ENCODE results near the gene USP2. TPM values are rescaled to one million over a fixed set of nuclear protein-coding genes. Genes with fewer than 3 reads are reported as not detected.

Gene USP2
- total and polyA plus RNA-seq, 2 of the 8 experiments (the other 6 are each of a cell fraction or from before 2014, with no cell fraction given): 2.2 to 6.9 TPM

GRCh38 chr11:119339589-119340334 lies 41.7 kb downstream of the USP2 start (continued):
- TF ChIP-seq SP1 (IDR thresholded peaks at IDR 0.05; ENCODE audit: low read depth, low read length) (0 out of 2 replicates have a peak, but pooled peaks have one; percentile 8), TBP (IDR thresholded peaks at IDR 0.05; ENCODE audit: low read depth, low read length) (peak; percentile 7; the same call in 1 of the 2 replicates), CEBPB (IDR thresholded peaks at IDR 0.05; ENCODE audit: low read depth, low read length) (no peak), SAP30 (IDR thresholded peaks at IDR 0.05; ENCODE audit: insufficient read depth, insufficient replicate concordance, low read length) (no peak), CREB1 (IDR thresholded peaks at IDR 0.05) (no peak), CBX8 (IDR thresholded peaks at IDR 0.05; ENCODE audit: borderline replicate concordance, low read depth, low read length) (no peak), SIN3A (conservative IDR thresholded peaks at IDR 0.05 in 1 of 2, IDR thresholded peaks at IDR 0.05 in 1 of 2; ENCODE audit: low read depth in 1 of 2, low read length in 2 of 2) (0 out of 4 replicates have a peak, but pooled peaks have one; percentile 46 to 66), NANOG (IDR thresholded peaks at IDR 0.05; ENCODE audit: insufficient read depth, low read depth, low read length, poor library complexity, severe bottlenecking) (no peak), RFX5 (IDR thresholded peaks at IDR 0.05; ENCODE audit: borderline replicate concordance, low read depth, low read length) (no peak), RNF2 (IDR thresholded peaks at IDR 0.05; ENCODE audit: borderline replicate concordance, low read depth, low read length, missing control alignments, poor library complexity, severe bottlenecking) (peak; percentile 55), SRF (IDR thresholded peaks at IDR 0.05; ENCODE audit: low read depth, low read length) (no peak), SIRT6 (IDR thresholded peaks at IDR 0.05; ENCODE audit: low read length) (no peak), KDM1A (IDR thresholded peaks at IDR 0.05; ENCODE audit: borderline replicate concordance, low read length) (0 out of 2 replicates have a peak, but pooled peaks have one; percentile 14), GABPA (IDR thresholded peaks at IDR 0.05; ENCODE audit: borderline replicate concordance, insufficient read depth, low read length) (0 out of 2 replicates have a peak, but pooled peaks have one; percentile 51), TAF1 (IDR thresholded peaks at IDR 0.05; ENCODE audit: low read depth, low read length) (0 out of 2 replicates have a peak, but pooled peaks have one; percentile 47), RXRA (IDR thresholded peaks at IDR 0.05; ENCODE audit: insufficient read depth, low read depth, low read length) (no peak), ATF3 (IDR thresholded peaks at IDR 0.05; ENCODE audit: insufficient read depth, low read depth, low read length) (no peak), CHD2 (IDR thresholded peaks at IDR 0.05; ENCODE audit: low read length) (no peak), E2F6 (IDR thresholded peaks at IDR 0.05) (peak; percentile 94), GTF2F1 (IDR thresholded peaks at IDR 0.05; ENCODE audit: borderline replicate concordance, low read depth, low read length) (no peak), JUN (IDR thresholded peaks at IDR 0.05; ENCODE audit: low read depth, low read length) (no peak), KDM5A (IDR thresholded peaks at IDR 0.05; ENCODE audit: low read length) (no peak)
